DND-41 (cell line): ENCODE results near the gene ENTR1.

Experiments
- ATAC-seq: fragments of 200-7000 bp; cut with Tn5 transposase; 3 replicates; pipeline ENCODE4 v1.9.1; 2021; ENCODE audit warnings: low read depth; ENCODE audit not compliant: insufficient read depth
- DNase-seq: peaks from one replicate; pipeline ENCODE4 v3.0.0-alpha.2; 2020
- H2AFZ ChIP-seq: 2 replicates; pipeline ENCODE4 v1.6.0; 2012; ENCODE audit warnings: low read depth, low read length
- H3K27ac ChIP-seq: 2 replicates; pipeline ENCODE4 v1.5.1; 2012; ENCODE audit warnings: low read length, inconsistent platforms
- H3K27me3 ChIP-seq: fragments of 200-600 bp; sonication (generic); 2 replicates; pipeline ENCODE4 v1.6.0; 2012; ENCODE audit warnings: low read length, mild to moderate bottlenecking, inconsistent platforms; ENCODE audit not compliant: insufficient read depth, poor library complexity
- H3K36me3 ChIP-seq: 2 replicates; pipeline ENCODE4 v1.5.1; 2012; ENCODE audit warnings: low read length, inconsistent platforms; ENCODE audit not compliant: insufficient read depth
- H3K4me1 ChIP-seq: 2 replicates; pipeline ENCODE4 v1.5.1; 2012; ENCODE audit warnings: mild to moderate bottlenecking, low read length; ENCODE audit not compliant: insufficient read depth
- H3K4me2 ChIP-seq: 2 replicates; pipeline ENCODE4 v1.6.0; 2012; ENCODE audit warnings: mild to moderate bottlenecking, moderate library complexity, low read length, inconsistent platforms; ENCODE audit not compliant: insufficient read depth
- H3K4me3 ChIP-seq, 2 experiments: fragments of 200-600 bp in 1 of 2; shearing (Covaris generic) in 1 of 2; 2 replicates each; pipeline ENCODE4 v1.5.1; 2012 to 2016; ENCODE audit warnings: inconsistent platforms in 2 of 2, low read length in 2 of 2, mild to moderate bottlenecking in 2 of 2, low read depth in 1 of 2, moderate library complexity in 1 of 2
- H3K79me2 ChIP-seq: 2 replicates; pipeline ENCODE4 v1.6.0; 2012; ENCODE audit warnings: low read length, inconsistent platforms; ENCODE audit not compliant: insufficient read depth
- H3K9ac ChIP-seq: 2 replicates; pipeline ENCODE4 v1.6.0; 2012; ENCODE audit warnings: low read depth, mild to moderate bottlenecking, inconsistent platforms, low read length, moderate library complexity
- H3K9me3 ChIP-seq: 2 replicates; pipeline ENCODE4 v1.5.1; 2012; ENCODE audit warnings: low read length, moderate library complexity, mild to moderate bottlenecking, inconsistent platforms; ENCODE audit not compliant: insufficient read depth, severe bottlenecking
- H4K20me1 ChIP-seq: 2 replicates; pipeline ENCODE4 v1.6.0; 2012; ENCODE audit warnings: low read length; ENCODE audit not compliant: insufficient read depth
- CTCF ChIP-seq: IDR thresholded peaks from 2 replicates; pipeline ENCODE4 v1.5.1; 2012; ENCODE audit warnings: borderline replicate concordance, low read length, moderate library complexity, mild to moderate bottlenecking; ENCODE audit not compliant: poor library complexity, severe bottlenecking; ENCODE audit errors: extremely low read depth
- EZH2 ChIP-seq: IDR thresholded peaks from 3 replicates; pipeline ENCODE4 v1.6.1; 2012; ENCODE audit warnings: borderline replicate concordance, low read depth, mild to moderate bottlenecking, moderate library complexity, low read length, inconsistent platforms; ENCODE audit not compliant: severe bottlenecking

Gene ENTR1

GRCh38 chr9:136383436-136383835, 27.0 kb downstream of the ENTR1 start:
- TF ChIP-seq CTCF (no peak), EZH2 (no peak)
- Histone ChIP-seq H3K4me1 (peaks cover 13% of the 10 kb centered on the region), H3K4me3 (no peak overlapping the region), H3K9ac (no peak overlapping the region), H2AFZ (no peak overlapping the region), H3K27ac (no peak overlapping the region), H3K79me2 (no peaks in the 10 kb centered on the region), H4K20me1 (peaks cover 25% of the 10 kb centered on the region), H3K4me2 (no peak overlapping the region), H3K36me3 (peaks cover 68% of the 10 kb centered on the region), H3K27me3 (no peaks in the 10 kb centered on the region), H3K9me3 (no peaks in the 10 kb centered on the region)
- no peak for DNase-seq
- ATAC-seq, result no peak

DNA sequence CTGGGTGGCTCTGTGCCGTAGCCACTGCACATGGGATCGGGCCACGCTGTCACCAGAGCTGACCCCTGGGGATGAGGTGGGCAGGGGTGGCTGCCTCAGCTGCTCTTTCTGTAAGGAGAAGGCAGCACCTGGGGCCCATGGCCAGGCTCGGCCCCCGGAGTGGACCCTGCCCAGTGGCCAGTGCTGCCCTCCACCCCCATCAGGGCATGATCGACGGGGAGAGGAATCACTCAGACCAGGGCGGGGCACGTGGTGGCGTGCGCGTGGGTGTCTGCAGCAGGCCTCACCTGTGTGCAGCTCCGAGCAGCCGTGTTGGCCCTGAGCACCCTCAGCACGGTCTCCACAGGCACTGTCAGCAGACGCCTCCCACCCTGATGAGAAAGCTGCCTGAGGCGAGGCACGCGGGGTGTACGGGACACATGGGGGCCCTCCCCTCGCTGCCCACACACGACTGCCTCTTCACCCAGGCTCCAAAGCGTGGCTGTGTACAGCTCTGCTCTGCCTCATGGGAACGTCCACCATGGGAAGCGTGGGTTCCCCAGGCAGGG, 28.4 kb downstream of the ENTR1 start:
- Histone ChIP-seq H3K4me2 (no peak overlapping the region), H3K79me2 (no peaks in the 10 kb centered on the region), H3K4me3 (no peak overlapping the region), H3K9ac (no peak overlapping the region), H3K27ac (no peak overlapping the region), H3K36me3 (peaks cover 56% of the 10 kb centered on the region), H2AFZ (no peak overlapping the region), H3K4me1 (peaks cover 13% of the 10 kb centered on the region), H3K9me3 (no peaks in the 10 kb centered on the region), H3K27me3 (no peaks in the 10 kb centered on the region), H4K20me1 (peaks cover 21% of the 10 kb centered on the region; the same call in 1 of the 2 replicates)
- TF ChIP-seq CTCF, result no peak
- ATAC-seq, result no peak
- no peak for DNase-seq

- no peak overlapping the region for H3K4me3 ChIP-seq
- no peaks in the 10 kb centered on the region for H3K27me3 ChIP-seq
- no peak overlapping the region for H3K27ac ChIP-seq
- H3K4me2 ChIP-seq, result no peak overlapping the region
- H2AFZ ChIP-seq, result no peak overlapping the region
- DNase-seq (no peak), ATAC-seq (no peak)
- H3K79me2 ChIP-seq, result no peaks in the 10 kb centered on the region
- H3K9me3 ChIP-seq, result no peaks in the 10 kb centered on the region
- H3K36me3 ChIP-seq, result peaks cover 53% of the 10 kb centered on the region
- H4K20me1 ChIP-seq, result peaks cover 21% of the 10 kb centered on the region; the same call in 1 of the 2 replicates
- TF ChIP-seq CTCF, result no peak
- TF ChIP-seq EZH2, result no peak
- no peak overlapping the region for H3K9ac ChIP-seq
- peaks cover 13% of the 10 kb centered on the region for H3K4me1 ChIP-seq
Observed at GRCh38 chr9:136381311-136381710, 29.1 kb downstream of the ENTR1 start.

DNA sequence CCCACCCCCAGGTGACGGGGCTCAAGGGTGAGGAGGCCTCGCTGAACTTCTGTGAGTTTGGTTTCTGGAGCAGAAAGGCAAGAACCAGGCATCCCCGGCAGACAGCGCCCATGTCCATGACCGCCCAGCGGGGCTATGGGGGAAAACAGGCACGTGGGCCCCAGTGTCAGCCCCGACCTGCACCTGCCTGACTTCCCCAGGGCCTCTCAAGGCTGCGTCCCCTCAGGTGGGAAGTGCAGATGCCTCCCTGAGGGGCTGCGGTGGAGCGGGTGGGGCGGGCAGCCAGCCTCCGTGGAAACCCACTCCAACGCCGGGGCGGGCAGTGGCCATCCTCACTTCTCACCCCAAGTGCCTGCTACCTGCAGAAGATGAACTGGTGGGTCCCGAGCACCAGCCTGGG, 30.0 kb downstream of the ENTR1 start:
- Histone ChIP-seq H4K20me1 (peaks cover 21% of the 10 kb centered on the region; the same call in 1 of the 2 replicates), H3K36me3 (peaks cover 48% of the 10 kb centered on the region), H3K4me1 (peaks cover 13% of the 10 kb centered on the region)

More for the DNA sequence above, 30.0 kb downstream of the ENTR1 start:
- H3K9me3 ChIP-seq, result no peaks in the 10 kb centered on the region
- no peak overlapping the region for H3K4me3 ChIP-seq
- no peak overlapping the region for H3K4me2 ChIP-seq
- H2AFZ ChIP-seq, result no peak overlapping the region
- TF ChIP-seq EZH2, result no peak
- no peak for TF ChIP-seq CTCF
- H3K27me3 ChIP-seq, result no peaks in the 10 kb centered on the region
- DNase-seq (no peak), ATAC-seq (no peak)
- no peak overlapping the region for H3K9ac ChIP-seq
- no peak overlapping the region for H3K27ac ChIP-seq
- no peaks in the 10 kb centered on the region for H3K79me2 ChIP-seq
